GM19023 (cell line): ENCODE data around the gene PCDHGB5.

ENCODE experiments used
- ATAC-seq: cut with Tn5 transposase; IDR thresholded peaks from one replicate; pipeline ENCODE4 v1.9.1; 2021; ENCODE audit warnings: mild to moderate bottlenecking, moderate library complexity; ENCODE audit not compliant: unreplicated experiment

PCDHGB5 gene

DNA sequence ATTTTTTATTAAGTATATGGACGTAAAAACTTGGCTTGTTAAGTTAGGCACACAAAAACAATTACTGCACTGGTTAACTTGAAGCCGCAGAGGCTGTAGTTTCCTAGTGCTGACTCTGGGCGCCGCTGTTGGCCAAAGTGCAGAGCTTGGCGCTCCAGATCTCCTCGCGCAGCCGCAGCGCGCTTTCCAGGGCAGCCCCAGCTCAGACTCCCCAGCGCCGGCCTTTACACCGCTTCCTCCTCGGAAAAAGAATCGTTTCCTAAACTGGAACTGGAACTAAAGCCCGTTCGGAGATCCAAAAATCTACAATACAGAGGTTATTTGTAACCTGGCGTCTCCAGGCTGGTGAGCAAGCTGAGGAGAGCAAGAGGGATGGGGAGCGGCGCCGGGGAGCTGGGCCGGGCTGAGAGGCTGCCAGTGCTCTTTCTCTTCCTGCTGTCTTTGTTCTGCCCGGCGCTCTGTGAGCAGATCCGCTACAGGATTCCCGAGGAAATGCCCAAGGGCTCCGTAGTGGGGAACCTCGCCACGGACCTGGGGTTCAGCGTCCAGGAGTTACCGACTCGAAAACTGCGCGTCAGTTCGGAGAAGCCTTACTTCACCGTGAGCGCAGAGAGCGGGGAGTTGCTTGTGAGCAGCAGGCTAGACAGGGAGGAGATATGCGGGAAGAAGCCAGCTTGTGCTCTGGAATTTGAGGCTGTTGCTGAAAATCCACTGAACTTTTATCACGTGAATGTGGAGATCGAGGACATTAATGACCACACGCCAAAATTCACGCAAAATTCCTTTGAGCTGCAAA is at the start of gene PCDHGB5:
TSS of gene PCDHGB5 (plus strand) at position 192 of the 796 bp plus-strand sequence. CDS start at position 373, 181 bp downstream.
- peak; percentile 88 for ATAC-seq

DNA sequence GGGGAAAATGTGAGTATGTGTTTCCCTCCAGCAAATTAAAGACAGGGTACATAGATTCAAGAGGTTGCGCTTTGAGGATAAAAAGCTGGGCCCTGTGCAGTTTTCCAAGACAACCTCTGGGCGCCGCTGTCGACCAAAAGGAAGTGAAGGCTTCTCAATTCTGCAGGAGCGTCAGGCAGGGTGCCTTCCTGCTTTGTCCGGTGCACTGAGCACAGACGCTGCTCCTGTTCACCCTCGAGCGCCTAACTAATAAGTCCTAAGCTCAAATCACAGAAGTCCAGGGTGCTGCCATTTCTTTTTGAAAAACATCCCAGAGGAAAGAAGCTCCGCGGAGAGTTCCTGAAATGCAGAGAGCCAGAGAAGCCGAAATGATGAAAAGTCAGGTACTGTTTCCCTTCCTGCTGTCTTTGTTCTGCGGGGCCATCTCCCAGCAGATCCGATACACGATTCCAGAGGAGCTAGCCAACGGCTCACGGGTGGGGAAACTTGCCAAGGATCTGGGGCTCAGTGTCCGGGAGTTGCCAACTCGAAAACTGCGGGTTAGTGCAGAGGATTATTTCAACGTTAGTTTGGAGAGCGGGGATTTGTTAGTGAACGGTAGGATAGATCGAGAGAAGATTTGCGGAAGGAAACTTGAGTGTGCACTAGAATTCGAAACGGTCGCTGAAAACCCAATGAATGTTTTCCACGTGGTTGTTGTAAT is 47.7 kb upstream of the PCDHGB5 start, which contains the start of gene PCDHGB1:
TSS of gene PCDHGB1 (plus strand) at position 183 of the 703 bp plus-strand sequence. CDS start at position 345, 162 bp downstream.
- ATAC-seq: no peak

DNA sequence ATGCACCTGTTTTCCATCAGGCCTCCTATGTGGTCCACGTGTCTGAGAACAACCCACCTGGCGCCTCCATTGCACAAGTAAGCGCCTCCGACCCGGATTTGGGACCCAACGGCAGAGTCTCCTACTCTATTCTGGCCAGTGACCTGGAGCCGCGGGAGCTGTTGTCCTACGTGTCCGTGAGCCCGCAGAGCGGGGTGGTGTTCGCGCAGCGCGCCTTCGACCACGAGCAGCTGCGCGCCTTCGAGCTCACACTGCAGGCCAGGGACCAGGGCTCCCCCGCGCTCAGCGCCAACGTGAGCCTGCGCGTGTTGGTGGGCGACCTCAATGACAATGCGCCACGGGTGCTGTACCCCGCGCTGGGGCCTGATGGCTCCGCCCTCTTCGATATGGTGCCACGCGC is 46.2 kb upstream of the PCDHGB5 start:
- ATAC-seq: no peak

DNA sequence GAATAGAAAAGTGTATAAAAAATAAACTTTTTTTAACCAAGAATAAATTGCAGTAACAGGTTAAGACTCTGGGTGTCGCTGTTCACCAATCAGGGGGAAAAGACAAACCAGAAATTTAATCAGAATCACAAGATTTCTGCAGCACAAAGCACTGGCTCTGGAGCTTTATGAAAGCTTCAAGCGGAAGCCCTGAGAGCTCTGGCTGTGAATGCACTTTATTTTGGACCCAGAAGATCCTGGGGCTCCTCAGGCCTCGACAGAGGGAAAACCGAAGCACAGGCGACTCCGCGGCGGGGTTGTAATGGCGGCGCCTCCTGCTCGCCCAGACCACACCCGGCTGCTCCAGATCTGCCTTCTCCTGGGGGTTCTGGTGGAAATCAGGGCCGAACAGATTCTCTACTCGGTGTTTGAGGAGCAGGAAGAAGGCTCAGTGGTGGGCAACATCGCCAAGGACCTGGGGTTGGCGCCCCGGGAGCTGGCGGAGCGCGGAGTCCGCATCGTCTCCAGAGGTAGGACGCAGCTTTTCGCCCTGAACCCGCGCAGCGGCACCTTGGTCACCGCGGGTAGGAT is 42.8 kb upstream of the PCDHGB5 start, which contains the start of gene PCDHGA4:
TSS of gene PCDHGA4 (plus strand) at position 122 of the 570 bp plus-strand sequence. CDS start at position 209, 87 bp downstream.
- ATAC-seq: no peak

DNA sequence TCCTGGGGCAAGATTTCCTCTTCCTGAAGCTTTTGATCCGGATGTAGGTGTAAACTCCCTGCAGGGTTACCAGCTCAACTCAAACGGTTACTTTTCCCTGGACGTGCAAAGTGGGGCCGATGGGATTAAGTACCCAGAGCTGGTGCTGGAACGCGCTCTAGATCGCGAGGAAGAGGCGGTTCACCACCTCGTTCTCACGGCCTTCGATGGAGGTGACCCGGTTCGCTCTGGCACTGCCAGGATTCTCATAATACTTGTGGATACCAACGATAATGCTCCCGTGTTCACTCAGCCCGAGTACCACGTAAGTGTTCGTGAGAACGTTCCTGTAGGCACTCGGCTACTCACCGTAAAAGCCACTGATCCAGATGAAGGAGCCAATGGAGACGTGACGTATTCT is 42.1 kb upstream of the PCDHGB5 start:
- no peak for ATAC-seq

DNA sequence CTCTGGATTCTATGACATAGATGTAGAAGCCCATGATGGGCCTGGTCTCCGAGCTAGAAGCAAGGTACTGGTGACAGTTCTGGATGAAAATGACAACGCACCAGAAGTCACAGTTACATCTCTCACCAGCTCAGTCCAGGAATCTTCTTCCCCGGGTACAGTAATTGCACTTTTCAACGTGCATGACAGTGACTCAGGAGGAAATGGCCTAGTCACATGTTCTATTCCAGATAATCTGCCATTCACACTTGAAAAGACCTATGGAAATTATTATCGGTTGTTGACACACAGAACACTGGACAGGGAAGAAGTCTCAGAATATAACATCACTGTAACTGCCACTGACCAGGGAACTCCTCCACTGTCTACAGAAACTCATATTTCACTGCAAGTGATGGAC is 41.6 kb upstream of the PCDHGB5 start:
- ATAC-seq: no peak

DNA sequence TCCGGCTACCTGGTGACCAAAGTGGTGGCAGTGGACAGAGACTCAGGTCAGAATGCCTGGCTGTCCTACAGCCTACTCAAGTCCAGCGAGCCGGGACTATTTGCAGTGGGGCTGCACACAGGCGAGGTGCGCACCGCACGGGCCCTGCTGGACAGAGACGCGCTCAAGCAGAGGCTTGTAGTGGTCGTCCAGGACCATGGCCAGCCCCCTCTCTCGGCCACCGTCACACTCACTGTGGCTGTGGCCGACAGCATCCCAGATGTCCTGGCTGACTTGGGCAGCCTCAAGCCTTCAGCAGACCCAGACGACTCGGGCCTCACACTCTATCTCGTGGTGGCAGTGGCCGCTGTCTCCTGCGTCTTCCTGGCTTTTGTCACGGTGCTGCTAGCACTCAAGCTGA is 40.8 kb upstream of the PCDHGB5 start:
- ATAC-seq: no peak

DNA sequence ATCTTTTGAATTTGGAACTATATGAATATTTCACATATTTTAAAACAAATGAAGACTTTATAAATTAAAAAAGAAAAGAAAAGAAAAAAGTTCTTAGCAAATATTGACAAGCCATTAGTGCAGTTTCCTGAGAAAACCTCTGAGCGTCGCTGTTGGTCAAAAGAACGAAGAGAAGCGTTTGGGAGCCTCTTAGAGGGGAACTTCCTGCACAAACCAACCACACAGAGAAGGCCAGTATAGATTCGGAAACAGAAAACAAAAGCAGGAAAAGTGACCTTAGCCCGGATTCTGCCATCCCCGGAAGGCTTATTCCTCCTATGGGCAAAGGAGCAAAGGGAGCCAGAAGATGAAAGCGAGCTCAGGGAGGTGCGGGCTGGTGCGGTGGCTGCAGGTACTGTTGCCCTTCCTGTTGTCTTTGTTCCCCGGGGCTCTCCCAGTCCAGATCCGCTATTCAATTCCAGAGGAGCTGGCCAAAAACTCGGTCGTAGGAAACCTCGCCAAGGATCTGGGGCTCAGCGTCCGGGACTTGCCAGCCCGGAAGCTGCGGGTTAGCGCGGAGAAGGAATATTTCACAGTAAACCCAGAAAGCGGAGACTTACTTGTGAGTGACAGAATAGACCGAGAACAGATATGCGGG is 37.8 kb upstream of the PCDHGB5 start, which contains the start of gene PCDHGB2:
TSS of gene PCDHGB2 (plus strand) at position 205 of the 637 bp plus-strand sequence. CDS start at position 347, 142 bp downstream.
- ATAC-seq: no peak

DNA sequence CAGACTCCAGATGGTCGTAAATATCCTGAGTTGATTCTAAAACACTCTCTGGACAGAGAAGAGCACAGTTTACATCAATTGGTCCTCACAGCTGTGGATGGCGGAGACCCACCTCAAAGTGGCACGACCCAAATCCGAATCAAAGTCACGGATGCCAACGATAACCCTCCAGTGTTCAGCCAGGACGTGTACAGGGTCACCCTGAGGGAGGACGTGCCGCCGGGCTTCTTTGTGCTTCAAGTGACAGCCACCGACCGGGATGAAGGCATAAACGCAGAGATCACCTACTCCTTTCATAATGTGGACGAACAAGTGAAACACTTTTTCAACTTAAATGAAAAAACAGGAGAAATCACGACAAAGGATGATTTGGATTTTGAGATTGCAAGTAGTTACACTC is 37.1 kb upstream of the PCDHGB5 start:
- ATAC-seq: no peak

DNA sequence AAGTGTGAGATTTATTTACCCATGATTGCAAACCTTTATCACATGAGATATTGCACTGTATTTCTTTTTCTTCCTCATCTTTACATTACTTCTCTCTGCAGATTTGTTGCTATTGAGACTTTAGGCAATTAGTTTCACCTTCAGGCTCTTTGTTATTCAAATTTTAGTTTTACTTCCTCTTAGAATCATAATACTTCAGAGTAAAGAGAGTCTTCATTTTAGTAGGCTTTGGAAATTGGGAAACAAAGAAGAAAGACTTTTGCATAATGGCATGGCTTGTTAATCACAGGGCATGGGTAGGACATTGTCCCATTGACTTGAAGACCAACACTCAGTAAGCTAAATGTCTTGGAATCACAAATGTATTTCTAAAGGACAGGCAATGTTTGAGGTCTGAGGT is 35.0 kb upstream of the PCDHGB5 start:
- ATAC-seq: no peak

DNA sequence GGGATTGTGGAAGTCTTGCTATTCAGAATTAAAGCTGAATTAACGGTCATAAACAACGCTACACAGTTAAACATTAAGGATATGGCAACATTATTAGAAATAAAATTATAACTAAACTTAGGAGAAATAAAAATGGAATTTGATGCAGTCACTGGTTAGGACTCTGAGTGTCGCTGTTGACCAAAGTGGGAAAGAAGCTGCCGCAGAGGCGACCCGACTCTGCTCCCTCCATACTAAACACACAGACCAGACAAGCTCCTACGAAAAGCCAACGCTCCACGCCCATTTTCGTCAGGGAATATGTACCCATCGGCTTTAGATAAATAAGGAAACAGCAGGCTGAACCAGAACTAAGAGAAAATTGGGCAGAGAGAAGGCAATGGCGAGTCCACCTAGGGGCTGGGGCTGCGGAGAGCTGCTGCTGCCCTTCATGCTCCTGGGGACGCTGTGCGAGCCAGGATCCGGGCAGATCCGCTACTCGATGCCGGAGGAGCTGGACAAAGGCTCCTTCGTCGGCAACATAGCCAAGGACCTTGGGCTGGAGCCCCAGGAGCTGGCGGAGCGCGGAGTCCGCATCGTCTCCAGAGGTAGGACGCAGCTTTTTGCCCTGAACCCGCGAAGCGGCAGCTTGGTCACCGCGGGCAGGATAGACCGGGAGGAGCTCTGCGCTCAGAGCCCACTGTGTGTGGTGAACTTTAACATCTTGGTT is 33.6 kb upstream of the PCDHGB5 start, which contains the start of gene PCDHGA5:
TSS of gene PCDHGA5 (plus strand) at position 211 of the 709 bp plus-strand sequence. CDS start at position 380, 169 bp downstream.
- ATAC-seq: no peak

DNA sequence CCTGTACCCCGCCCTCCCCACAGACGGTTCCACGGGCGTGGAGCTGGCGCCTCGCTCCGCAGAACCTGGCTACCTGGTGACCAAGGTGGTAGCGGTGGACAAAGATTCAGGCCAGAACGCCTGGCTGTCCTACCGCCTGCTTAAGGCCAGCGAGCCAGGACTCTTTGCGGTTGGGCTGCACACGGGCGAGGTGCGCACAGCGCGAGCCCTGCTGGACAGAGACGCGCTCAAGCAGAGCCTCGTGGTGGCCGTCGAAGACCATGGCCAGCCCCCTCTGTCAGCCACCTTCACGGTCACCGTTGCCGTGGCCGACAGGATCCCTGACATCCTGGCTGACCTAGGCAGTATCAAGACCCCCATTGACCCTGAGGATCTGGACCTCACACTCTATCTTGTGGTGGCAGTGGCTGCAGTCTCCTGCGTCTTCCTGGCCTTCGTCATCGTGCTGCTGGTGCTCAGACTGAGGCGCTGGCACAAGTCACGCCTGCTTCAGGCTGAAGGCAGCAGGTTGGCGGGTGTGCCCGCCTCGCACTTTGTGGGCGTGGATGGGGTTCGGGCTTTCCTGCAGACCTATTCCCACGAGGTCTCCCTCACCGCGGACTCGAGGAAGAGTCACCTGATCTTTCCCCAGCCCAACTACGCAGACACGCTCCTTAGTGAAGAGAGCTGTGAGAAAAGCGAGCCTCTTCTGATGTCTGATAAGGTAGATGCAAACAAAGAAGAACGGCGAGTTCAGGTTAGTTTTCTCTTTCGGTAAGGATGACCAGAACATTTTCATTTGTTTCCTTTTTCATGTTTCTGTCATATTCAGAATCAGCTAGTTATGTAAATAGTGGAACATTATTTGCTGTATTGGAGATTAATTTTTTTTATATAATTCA is 31.5 kb upstream of the PCDHGB5 start:
- no peak for ATAC-seq

DNA sequence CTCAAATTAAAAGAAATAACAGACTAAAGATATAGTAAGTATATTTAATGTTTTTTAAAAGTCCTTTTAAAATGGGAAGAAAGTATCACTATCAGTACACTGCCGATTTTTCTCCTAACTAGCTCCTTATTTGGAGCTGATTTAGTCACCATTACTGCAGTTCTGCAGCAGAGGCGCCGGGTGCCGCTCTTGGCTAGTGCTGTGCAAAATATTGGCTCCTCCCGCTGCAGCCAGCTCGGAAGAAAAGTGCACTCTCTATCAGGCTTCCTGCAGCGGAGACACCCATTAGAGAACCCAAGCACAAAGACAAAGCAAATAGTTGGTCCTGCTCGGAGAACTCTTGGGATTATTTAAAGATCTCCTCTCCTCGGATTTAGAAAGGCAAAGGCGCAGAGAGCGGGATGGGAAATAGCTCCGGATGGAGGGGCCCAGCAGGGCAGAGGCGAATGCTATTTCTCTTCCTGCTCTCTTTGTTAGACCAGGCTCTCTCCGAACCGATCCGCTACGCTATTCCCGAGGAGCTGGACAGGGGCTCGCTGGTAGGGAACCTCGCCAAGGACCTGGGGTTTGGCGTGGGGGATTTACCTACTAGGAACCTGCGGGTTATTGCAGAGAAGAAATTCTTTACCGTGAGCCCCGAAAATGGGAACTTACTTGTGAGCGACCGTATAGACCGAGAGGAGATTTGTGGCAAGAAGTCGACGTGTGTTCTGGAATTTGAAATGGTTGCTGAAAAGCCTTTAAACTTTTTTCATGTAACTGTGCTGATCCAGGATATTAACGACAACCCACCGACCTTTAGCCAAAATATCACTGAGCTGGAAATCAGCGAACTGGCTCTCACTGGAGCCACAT is 27.5 kb upstream of the PCDHGB5 start, which contains the start of gene PCDHGB3:
TSS of gene PCDHGB3 (plus strand) at position 249 of the 855 bp plus-strand sequence. CDS start at position 402, 153 bp downstream.
- peak; percentile 96 for ATAC-seq

DNA sequence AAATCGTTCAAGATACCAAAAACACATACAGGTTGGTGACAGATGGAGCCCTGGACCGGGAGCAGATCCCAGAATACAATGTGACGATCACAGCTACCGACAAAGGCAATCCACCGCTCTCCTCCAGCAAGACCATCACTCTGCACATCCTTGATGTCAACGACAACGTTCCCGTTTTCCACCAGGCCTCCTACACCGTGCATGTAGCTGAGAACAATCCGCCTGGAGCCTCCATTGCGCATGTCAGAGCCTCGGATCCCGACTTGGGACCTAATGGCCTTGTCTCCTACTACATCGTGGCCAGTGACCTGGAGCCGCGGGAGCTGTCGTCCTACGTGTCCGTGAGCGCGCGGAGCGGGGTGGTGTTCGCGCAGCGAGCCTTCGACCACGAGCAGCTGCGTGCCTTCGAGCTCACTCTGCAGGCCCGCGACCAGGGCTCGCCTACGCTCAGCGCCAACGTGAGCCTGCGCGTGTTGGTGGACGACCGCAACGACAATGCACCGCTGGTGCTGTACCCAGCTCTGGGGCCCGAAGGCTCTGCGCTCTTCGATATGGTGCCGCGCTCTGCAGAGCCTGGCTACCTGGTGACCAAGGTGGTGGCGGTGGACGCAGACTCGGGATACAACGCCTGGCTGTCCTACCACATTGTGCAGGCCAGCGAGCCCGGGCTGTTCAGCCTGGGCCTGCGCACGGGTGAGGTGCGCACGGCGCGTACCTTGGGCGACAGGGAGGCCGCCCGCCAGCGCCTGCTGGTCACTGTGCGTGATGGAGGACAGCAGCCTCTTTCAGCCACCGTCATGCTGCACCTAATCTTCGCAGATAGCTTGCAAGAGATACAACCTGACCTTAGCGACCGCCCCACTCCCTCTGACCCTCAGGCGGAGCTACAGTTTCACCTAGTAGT is 25.9 kb upstream of the PCDHGB5 start:
- ATAC-seq: no peak

DNA sequence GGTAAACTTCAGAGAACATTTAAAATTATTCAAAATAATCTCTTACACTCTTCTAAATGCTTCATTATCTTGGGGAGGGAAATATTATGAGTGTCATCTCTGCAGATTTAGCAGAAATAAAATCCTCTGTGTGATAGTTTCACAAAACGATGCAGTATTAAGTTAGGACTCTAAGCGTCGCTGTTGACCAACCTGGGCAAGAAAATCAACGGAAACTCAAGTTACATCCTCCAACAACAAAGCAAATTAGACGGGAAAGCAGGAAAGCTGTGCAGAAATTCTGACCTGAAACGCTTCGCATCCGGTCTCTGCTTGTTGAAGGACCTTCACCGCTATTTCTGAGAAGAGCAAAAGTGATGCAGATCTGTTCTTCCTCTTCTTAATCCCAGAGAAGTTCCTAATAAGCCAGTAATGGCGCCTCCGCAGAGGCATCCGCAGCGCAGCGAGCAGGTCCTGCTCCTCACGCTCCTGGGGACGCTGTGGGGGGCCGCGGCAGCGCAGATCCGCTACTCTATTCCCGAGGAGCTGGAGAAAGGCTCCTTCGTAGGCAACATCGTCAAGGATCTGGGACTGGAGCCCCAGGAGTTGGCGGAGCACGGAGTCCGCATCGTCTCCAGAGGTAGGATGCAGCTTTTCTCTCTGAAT is 24.0 kb upstream of the PCDHGB5 start, which contains the start of gene PCDHGA6:
TSS of gene PCDHGA6 (plus strand) at position 219 of the 645 bp plus-strand sequence. CDS start at position 412, 193 bp downstream.
- ATAC-seq: no peak

DNA sequence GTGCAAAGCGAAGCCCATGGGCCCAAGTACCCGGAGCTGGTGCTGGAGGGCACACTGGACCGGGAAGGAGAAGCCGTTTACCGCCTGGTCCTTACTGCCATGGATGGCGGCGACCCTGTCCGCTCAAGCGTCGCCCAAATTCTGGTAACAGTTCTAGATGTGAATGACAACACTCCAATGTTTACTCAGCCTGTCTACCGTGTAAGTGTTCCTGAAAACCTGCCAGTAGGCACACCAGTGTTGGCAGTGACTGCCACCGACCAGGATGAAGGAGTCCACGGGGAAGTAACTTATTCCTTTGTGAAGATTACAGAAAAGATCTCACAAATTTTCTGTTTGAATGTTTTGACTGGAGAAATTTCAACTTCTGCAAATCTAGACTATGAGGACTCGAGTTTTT is 23.1 kb upstream of the PCDHGB5 start:
- no peak for ATAC-seq
